NCI-H1436 (cell line): ENCODE data around the gene CHPF2.

Source experiments
- DNase-seq: peaks from one replicate; lab custom pipeline; 2025; lab: John Stamatoyannopoulos, UW

The CHPF2 gene, protein sequence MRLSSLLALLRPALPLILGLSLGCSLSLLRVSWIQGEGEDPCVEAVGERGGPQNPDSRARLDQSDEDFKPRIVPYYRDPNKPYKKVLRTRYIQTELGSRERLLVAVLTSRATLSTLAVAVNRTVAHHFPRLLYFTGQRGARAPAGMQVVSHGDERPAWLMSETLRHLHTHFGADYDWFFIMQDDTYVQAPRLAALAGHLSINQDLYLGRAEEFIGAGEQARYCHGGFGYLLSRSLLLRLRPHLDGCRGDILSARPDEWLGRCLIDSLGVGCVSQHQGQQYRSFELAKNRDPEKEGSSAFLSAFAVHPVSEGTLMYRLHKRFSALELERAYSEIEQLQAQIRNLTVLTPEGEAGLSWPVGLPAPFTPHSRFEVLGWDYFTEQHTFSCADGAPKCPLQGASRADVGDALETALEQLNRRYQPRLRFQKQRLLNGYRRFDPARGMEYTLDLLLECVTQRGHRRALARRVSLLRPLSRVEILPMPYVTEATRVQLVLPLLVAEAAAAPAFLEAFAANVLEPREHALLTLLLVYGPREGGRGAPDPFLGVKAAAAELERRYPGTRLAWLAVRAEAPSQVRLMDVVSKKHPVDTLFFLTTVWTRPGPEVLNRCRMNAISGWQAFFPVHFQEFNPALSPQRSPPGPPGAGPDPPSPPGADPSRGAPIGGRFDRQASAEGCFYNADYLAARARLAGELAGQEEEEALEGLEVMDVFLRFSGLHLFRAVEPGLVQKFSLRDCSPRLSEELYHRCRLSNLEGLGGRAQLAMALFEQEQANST

DNA sequence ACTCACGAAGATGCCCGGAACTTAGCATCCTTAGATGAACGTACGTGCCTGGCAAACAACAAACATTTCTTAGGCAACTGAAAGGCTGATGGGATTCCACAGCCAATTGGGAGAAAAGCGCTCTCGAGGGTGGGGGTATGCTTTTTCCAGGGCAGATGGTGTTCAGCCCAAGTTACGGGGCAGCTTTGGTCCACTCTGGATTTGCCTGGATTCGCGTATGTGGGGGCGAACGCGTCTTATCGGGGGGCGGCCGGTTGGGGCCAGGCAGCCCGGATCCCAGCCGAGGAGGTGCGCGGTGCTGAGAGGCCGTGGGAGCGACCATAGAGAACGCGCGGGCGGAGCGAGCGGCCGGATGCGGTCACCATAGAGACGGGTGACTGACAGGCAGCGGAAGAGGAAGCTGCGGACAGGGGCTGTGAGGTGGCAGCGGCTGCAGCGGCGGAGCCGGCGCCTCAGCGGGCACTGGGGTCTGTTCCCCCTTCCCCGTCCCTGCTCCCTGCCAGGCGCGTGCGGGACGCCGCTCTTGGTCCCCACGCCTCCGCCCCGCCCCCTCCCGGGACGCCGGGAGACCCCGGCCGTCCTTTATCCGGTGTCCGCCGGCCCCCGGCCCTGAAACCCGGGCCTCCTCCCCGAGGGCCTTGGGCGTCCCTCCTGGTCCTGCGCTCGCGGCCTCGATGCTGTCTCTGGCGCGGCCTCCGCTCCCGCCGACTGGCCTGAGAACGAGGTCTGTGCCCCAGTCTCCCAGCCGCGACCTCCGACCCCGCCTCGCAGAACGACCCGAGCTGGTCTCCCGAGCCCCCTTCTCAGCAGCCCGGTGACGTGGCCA is at the start of gene CHPF2:
Gene CHPF2 (plus strand): TSS at position 393 of the 826 bp plus-strand sequence. CDS start 1,529 bp downstream, outside the sequence.
- DNase-seq = peak; percentile 68

GRCh38 chr7:151185762-151186639 is 46.3 kb upstream of the CHPF2 start:
- DNase-seq = no peak

- no peak for DNase-seq
These were observed 45.5 kb upstream of the CHPF2 start, which contains the start of gene ASB10 for GRCh38 chr7:151186640-151187408. Gene ASB10 (minus strand): TSS chr7:151187250. CDS start chr7:151187130, 120 bp downstream.

DNA sequence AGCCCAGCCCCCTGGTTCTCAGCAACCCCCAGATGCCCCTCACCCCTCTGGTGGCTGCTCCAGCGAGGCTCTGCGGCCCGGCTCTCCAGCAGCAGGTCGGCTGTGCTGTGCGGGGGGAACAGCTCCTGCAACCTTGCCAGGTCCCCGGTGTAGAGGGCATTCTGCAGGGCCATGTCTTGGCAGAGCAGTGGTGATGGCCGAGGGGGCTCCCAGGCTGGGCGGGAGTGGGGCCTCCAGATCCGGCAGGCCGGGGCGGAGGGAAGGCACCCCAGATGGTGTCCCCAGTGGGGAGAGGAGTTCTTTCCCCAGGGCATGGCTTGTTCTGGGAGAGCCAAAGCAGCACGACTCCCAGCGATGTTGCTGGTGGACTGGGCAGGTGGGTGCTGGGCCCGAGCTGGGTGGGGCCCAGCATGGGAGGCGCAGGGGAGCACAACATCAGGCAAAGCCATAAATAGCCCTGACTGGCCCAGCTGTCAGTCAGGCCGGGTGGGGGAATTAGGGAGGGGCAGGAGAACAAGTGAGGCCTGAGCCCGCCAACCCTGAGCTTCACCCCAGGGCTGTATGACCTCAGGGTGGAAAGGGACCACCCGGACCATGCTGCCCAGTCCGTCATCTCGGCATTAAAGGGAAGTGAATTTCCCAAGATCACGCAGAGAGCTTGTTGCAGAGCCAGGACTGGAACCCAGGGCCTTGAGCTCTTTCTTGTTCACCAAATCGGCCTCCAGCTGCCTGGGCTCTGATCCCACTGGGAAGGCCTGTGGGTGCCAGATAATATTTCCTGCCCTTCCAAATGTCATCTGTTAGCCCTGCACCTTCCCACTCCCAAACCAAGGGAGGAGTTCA is 44.7 kb upstream of the CHPF2 start:
- DNase-seq = no peak

DNA sequence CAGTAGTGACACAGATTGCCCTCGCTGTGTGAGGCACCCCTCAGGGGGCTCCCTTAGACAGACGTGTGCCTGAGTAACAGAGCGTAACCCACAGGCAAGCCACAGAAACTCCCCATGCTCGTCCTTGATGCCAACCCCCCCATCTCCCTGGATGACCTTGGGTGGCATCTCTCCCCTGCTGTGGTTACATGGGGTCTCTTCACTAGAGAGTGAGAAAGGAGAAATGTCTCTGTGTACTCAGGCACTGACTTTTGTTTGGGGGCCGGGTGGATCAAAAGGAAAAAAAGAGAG is 44.1 kb upstream of the CHPF2 start:
- no peak for DNase-seq

DNA sequence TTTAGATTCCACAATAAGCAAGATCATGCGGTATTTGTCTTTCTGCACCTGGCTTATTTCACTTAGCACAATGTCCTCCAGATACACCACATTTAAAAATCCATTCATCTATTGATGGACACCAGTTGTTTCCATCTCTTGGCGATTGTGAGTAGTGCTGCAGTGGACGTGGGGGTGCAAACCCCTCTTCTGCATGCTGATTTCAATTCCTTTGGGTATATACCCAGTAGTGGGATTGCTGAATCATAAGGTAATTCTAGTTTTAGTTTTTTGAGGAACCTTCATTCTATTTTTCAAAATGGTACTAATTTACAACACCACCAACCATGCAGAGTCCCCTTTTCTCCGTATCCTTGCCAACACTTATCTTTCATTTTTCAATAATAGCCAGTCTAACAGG is 43.2 kb upstream of the CHPF2 start:
- no peak for DNase-seq

GRCh38 chr7:151191544-151191943 is 40.7 kb upstream of the CHPF2 start:
- no peak for DNase-seq

- DNase-seq = no peak
These were observed 40.2 kb upstream of the CHPF2 start for GRCh38 chr7:151192002-151192539.

GRCh38 chr7:151193203-151193978 is 38.9 kb upstream of the CHPF2 start:
- DNase-seq = no peak

- DNase-seq = no peak
These were observed 38.1 kb upstream of the CHPF2 start for GRCh38 chr7:151194188-151194587.

- no peak for DNase-seq
These were observed 36.5 kb upstream of the CHPF2 start for GRCh38 chr7:151195616-151196450.

- no peak for DNase-seq
These were observed 34.4 kb upstream of the CHPF2 start for GRCh38 chr7:151197932-151198331.

DNA sequence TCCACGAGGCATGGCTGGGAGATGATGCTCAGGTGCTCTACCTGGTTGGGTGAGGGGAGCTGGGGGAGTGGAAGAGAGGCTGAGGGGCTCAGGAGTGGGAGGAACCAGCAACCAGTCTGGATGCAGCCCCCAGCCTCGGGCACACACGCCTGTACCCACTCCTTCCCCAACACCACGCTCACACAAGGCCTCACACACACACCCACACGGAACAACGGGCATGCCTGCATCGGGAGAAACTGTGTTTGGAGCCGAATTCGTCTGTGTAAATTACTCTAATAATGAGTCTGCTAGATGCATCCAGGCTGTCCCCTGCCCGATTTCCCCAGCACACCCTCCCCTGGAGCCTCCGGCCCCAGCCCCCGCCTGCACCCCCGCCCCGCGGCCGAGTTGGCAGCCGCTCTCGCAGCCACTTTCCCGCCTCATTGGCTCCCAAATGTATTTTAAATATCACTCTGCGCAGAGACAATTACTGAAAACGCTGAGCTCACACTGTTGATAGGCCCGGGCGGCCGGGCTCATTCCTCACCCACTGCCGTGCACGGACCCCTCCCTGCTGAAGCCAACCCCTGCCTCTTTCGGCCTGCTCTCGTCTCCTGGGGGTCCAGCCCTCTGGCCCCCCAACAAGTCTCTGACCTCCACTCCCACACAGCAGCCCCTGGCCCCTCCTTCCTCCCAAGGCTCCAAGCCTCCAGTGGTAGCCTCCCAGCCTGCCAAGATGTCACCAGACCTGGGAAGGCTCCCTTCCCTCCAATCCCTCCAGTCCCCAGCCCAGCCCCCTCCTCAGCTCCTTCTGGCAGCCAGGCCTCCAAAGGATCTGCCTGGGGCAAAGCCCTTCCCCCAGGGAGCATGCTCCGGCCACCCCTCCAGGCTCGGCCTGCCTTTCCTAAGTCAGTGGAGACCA is 33.1 kb upstream of the CHPF2 start:
- DNase-seq = peak; percentile 58

DNA sequence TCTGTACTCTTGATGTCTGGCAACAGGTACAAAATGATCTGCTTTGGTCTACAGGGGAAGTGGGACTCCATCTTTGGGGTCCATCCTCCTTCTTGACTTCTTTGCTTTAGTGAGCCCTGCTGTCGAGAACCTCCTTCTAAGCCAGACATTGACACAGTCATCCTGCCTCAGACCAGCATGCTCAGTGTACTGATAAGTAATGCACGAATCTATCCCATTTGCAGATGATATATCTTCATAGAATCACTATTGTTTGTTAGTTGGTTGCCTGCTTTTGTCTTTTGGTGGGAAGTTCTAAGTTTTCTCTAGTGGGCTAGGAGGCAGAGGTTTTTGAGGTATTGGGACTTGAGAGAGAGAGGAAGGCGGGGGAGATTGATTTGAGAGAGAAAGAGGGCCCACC is 30.9 kb upstream of the CHPF2 start:
- DNase-seq = no peak

DNA sequence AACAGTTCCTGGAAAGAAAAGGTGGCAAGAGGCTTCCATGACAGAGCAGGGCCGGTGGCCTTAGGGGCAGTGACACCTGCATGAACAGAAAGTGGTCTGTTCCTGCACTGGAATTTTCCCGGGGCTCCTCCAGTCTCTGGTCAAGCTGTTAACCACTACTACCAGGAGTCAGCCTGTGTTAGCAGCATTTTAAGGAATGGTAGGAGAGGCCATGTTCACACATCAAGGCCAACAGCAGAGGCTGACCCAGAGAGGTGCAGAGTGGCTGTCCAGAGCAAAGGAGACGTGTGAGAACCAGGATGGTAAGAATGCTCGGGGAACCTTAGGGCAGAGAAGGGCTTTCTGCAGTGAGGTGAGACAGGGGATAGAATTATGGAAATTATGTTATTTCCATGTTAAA is 30.5 kb upstream of the CHPF2 start:
- DNase-seq = no peak

DNA sequence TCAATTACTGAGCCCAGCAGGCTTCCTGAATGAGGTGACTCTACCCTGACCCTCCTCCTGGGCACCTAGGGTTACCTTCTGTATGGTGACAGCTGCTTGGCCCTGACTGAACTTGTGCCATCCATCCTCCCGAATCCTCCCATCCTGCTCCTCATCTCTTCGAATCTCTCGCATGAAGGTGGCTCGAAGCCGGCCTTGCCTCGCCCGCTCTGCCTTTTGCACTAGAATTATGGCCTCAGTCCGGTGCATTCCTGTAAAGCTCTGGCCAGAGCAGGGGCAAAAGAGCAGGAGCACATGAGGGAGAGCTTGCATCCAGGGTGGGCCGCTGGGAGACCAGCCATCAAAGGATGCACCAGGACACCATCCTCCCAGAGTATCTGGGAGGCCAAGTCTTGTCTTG is 29.4 kb upstream of the CHPF2 start:
- DNase-seq = no peak
